HG03432 (cell line): Measurements from ENCODE around the gene USP17L18.
"Not testable (repeated sequence)": the region's sequence is repeated elsewhere in the genome, so short reads cannot be mapped to it uniquely, and the experiment has no call there.

Experiments
- ATAC-seq: cut with Tn5 transposase; IDR thresholded peaks from one replicate; pipeline ENCODE4 v1.9.1; 2021; ENCODE audit warnings: mild to moderate bottlenecking, moderate library complexity; ENCODE audit not compliant: unreplicated experiment

The USP17L18 gene

GRCh38 chr4:9247953-9248680 lies at the start of gene USP17L18:
USP17L18 (plus strand) TSS chr4:9248630; CDS start chr4:9248630, 0 bp downstream.
- ATAC-seq = not testable (repeated sequence)

GRCh38 chr4:9210357-9210756 lies 38.1 kb upstream of the USP17L18 start, which contains the start of gene USP17L10:
USP17L10 (plus strand) TSS chr4:9210657; CDS start chr4:9210657, 0 bp downstream.
- not testable (repeated sequence) for ATAC-seq

- not testable (repeated sequence) for ATAC-seq
Observed at GRCh38 chr4:9214701-9215100, 33.7 kb upstream of the USP17L18 start.

GRCh38 chr4:9215105-9215504 lies 33.3 kb upstream of the USP17L18 start, which contains the start of gene USP17L11:
USP17L11 (plus strand) TSS chr4:9215405; CDS start chr4:9215405, 0 bp downstream.
- ATAC-seq = not testable (repeated sequence)

- ATAC-seq = not testable (repeated sequence)
Observed at GRCh38 chr4:9219852-9220251, 28.6 kb upstream of the USP17L18 start, which contains the start of gene USP17L12. USP17L12 (plus strand) TSS chr4:9220152; CDS start chr4:9220152, 0 bp downstream.

- not testable (repeated sequence) for ATAC-seq
Observed at GRCh38 chr4:9224596-9224995, 23.8 kb upstream of the USP17L18 start, which contains the start of gene USP17L13. USP17L13 (plus strand) TSS chr4:9224896; CDS start chr4:9224896, 0 bp downstream.

- ATAC-seq = not testable (repeated sequence)
Observed at GRCh38 chr4:9230249-9230648, 18.2 kb upstream of the USP17L18 start.

- not testable (repeated sequence) for ATAC-seq
Observed at GRCh38 chr4:9234085-9234484, 14.3 kb upstream of the USP17L18 start, which contains the start of gene USP17L15. USP17L15 (plus strand) TSS chr4:9234385; CDS start chr4:9234385, 0 bp downstream.

- not testable (repeated sequence) for ATAC-seq
Observed at GRCh38 chr4:9238461-9238860, 10.0 kb upstream of the USP17L18 start.

GRCh38 chr4:9243579-9243978 lies 4.9 kb upstream of the USP17L18 start, which contains the start of gene USP17L17:
USP17L17 (plus strand) TSS chr4:9243879; CDS start chr4:9243879, 0 bp downstream.
- ATAC-seq = not testable (repeated sequence)

- not testable (repeated sequence) for ATAC-seq
Observed at GRCh38 chr4:9253078-9253477, 4.6 kb downstream of the USP17L18 start, which contains the start of gene USP17L19. USP17L19 (plus strand) TSS chr4:9253378; CDS start chr4:9253378, 0 bp downstream.

GRCh38 chr4:9257824-9258223 lies 9.4 kb downstream of the USP17L18 start, which contains the start of gene USP17L20:
USP17L20 (plus strand) TSS chr4:9258124; CDS start chr4:9258124, 0 bp downstream.
- not testable (repeated sequence) for ATAC-seq

- not testable (repeated sequence) for ATAC-seq
Observed at GRCh38 chr4:9262572-9262971, 14.1 kb downstream of the USP17L18 start, which contains the start of gene USP17L21. USP17L21 (plus strand) TSS chr4:9262872; CDS start chr4:9262872, 0 bp downstream.

- not testable (repeated sequence) for ATAC-seq
Observed at GRCh38 chr4:9267319-9267718, 18.9 kb downstream of the USP17L18 start, which contains the start of gene USP17L22. USP17L22 (plus strand) TSS chr4:9267619; CDS start chr4:9267619, 0 bp downstream.

GRCh38 chr4:9271719-9272118 lies 23.3 kb downstream of the USP17L18 start:
- ATAC-seq = not testable (repeated sequence)
